HEK293T (cell line): ENCODE measurements around the gene SSH2.

Source experiments
- CTCF ChIA-PET: fragments of 350-600 bp; formaldehyde crosslinking; extraction: SDS; loops from one replicate; lab custom pipeline; 2021; ENCODE audit warnings: antibody characterized with exemption, inconsistent platforms; lab: Yijun Ruan, JAX
- POLR2A ChIA-PET: fragments of 350-600 bp; formaldehyde crosslinking; extraction: SDS; loops from one replicate; lab custom pipeline; 2020; ENCODE audit warnings: antibody characterized with exemption, inconsistent platforms; lab: Yijun Ruan, JAX
- DNase-seq: peaks from one replicate; pipeline ENCODE4 v3.0.0; 2012; ENCODE audit warnings: mixed read lengths; ENCODE audit errors: extremely low spot score
- ARNT ChIP-seq: fragments of 450-650 bp; IDR thresholded peaks from 2 replicates; pipeline ENCODE4 v1.6.1; 2017; ENCODE audit warnings: mild to moderate bottlenecking
- BHLHE40 ChIP-seq: fragments of 450-650 bp; IDR thresholded peaks from 2 replicates; pipeline ENCODE4 v1.6.1; 2016; ENCODE audit warnings: mild to moderate bottlenecking, moderate library complexity, borderline replicate concordance
- CTBP1 ChIP-seq: fragments of 450-650 bp; IDR thresholded peaks from 2 replicates; pipeline ENCODE4 v1.6.1; 2016; ENCODE audit warnings: borderline replicate concordance
- ELF4 ChIP-seq: fragments of 450-650 bp; IDR thresholded peaks from 2 replicates; pipeline ENCODE4 v1.6.1; 2017; ENCODE audit warnings: antibody characterized with exemption
- FOXA1 ChIP-seq: fragments of 450-650 bp; IDR thresholded peaks from 2 replicates; pipeline ENCODE4 v1.6.1; 2016; ENCODE audit warnings: mild to moderate bottlenecking
- FOXK2 ChIP-seq: fragments of 450-650 bp; IDR thresholded peaks from 2 replicates; pipeline ENCODE4 v1.6.1; 2016; ENCODE audit warnings: mild to moderate bottlenecking
- FOXM1 ChIP-seq: fragments of 450-650 bp; IDR thresholded peaks from 2 replicates; pipeline ENCODE4 v1.6.1; 2017; ENCODE audit warnings: mild to moderate bottlenecking, borderline replicate concordance
- HDGF ChIP-seq: fragments of 450-650 bp; IDR thresholded peaks from 2 replicates; pipeline ENCODE4 v1.6.1; 2017; ENCODE audit warnings: antibody characterized with exemption, borderline replicate concordance
- L3MBTL2 ChIP-seq: fragments of 450-650 bp; conservative IDR thresholded peaks from 2 replicates; pipeline ENCODE4 v1.6.1; 2016; ENCODE audit warnings: mild to moderate bottlenecking
- LEF1 ChIP-seq: fragments of 450-650 bp; IDR thresholded peaks from 2 replicates; pipeline ENCODE4 v1.6.1; 2017; ENCODE audit warnings: mild to moderate bottlenecking, borderline replicate concordance
- NFRKB ChIP-seq: fragments of 450-650 bp; IDR thresholded peaks from 2 replicates; pipeline ENCODE4 v1.6.1; 2016; ENCODE audit warnings: mild to moderate bottlenecking, moderate library complexity
- SP1 ChIP-seq: fragments of 450-650 bp; IDR thresholded peaks from 2 replicates; pipeline ENCODE4 v1.6.1; 2017
- SUZ12 ChIP-seq: fragments of 450-650 bp; IDR thresholded peaks from 2 replicates; pipeline ENCODE4 v1.6.1; 2016; ENCODE audit warnings: mild to moderate bottlenecking
- TARDBP ChIP-seq: fragments of 450-650 bp; IDR thresholded peaks from 2 replicates; pipeline ENCODE4 v1.6.1; 2016
- ZNF384 ChIP-seq: fragments of 450-650 bp; IDR thresholded peaks from 2 replicates; pipeline ENCODE4 v1.6.1; 2016
- TF ChIP-seq, protein P1 (sequence below): fragments of 450-650 bp; IDR thresholded peaks from 2 replicates; pipeline ENCODE4 v1.6.1; 2016

The SSH2 gene

DNA sequence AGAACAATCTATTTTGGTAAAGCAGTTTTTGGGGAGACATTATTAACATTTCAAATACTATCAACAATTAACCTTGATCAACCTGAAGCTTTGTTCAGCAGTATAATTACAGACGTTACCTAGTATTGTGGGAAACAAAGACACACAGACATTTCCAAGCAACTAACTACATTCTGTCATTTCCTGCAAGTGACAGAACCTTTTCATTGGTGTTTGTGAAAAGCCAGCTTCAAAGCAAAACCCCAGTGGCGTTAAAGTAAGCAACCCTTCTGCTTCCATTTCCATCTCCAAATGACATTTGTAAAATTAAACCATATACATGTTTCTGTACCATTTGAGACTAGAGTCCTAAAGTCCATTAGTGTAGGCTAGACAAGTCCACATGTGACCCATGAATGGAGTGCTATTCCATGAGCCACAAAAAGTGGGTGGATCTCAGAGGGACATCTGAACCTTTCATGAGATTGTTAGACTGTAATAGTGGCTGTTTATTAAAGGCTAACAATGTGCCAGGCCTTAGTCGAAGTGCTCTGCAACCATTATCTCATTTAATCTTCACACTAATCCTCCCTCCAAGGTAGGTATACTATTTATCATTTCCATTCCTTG, 101.2 kb downstream of the SSH2 start:
- CTCF ChIA-PET = no interaction called here
- TF ChIP-seq, protein P1, sequence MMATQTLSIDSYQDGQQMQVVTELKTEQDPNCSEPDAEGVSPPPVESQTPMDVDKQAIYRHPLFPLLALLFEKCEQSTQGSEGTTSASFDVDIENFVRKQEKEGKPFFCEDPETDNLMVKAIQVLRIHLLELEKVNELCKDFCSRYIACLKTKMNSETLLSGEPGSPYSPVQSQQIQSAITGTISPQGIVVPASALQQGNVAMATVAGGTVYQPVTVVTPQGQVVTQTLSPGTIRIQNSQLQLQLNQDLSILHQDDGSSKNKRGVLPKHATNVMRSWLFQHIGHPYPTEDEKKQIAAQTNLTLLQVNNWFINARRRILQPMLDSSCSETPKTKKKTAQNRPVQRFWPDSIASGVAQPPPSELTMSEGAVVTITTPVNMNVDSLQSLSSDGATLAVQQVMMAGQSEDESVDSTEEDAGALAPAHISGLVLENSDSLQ = no peak
- no peak for TF ChIP-seq HDGF
- TF ChIP-seq TARDBP = no peak
- no peak for TF ChIP-seq FOXK2
- no peak for TF ChIP-seq ELF4
- TF ChIP-seq NFRKB = no peak
- TF ChIP-seq CTBP1 = no peak
- no peak for TF ChIP-seq L3MBTL2
- no peak for TF ChIP-seq BHLHE40
- no peak for TF ChIP-seq LEF1
- no peak for TF ChIP-seq FOXA1
- no peak for TF ChIP-seq SUZ12
- TF ChIP-seq SP1 = no peak
- no peak for DNase-seq
- POLR2A ChIA-PET = no interaction called here

DNA sequence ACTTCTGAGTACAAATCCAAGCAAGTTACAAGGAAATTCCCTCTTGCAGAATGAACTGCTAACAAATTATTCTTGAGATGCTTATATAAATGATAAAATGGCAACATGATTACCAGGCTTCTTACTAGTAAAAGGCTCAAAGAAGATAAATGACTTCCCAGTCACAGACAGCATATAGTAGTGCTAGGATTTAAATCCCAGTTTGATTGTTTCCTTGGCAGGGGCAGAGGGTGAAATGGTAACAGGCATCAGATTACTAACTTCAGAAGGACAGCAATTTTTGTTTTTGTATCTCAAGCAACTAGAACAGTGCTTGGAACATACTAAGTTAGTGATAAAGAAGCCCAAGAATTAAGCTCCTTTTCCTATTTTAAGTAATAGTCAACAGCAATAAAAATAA, 102.8 kb downstream of the SSH2 start:
- CTCF ChIA-PET = no interaction called here
- DNase-seq = no peak
- POLR2A ChIA-PET = no interaction called here
- TF ChIP-seq, protein P1 = peak; percentile 53
- no peak for TF ChIP-seq ARNT
- TF ChIP-seq LEF1 = no peak
- no peak for TF ChIP-seq SUZ12

DNA sequence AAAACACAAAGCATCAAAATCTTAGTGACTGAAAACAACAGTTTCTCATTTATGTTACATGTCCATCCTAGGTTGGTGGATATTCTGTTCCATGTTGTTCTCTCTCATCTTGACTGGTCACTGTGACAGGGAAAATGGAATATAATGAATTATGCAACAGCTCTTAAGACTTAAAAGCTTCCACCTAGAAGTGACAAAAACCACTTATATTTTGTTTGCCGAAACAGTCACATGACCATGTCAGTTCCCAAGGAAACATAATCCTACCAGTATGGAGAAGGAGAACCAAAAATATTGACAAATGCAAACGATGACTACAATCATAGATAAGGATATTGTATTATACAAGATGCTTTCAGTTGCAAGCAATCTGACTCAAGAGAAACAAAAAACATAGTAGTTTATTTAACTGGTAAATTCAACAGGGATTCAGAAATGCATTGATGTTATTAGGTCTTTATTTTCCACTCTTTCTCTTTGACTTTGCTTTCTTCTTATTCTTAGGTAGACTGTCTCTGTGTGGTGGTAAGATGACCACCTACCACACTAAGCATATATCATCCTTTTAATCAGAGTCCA, 103.8 kb downstream of the SSH2 start:
- ChIA-PET CTCF (interaction anchor here (1.3 kb wide), 1 partner anchor 18 kb away, joined by 7 read pairs; no protein-coding TSS in a partner anchor), POLR2A (no interaction called here)
- TF ChIP-seq ZNF384 (no peak), TARDBP (no peak), ELF4 (no peak), SUZ12 (no peak), SP1 (no peak), BHLHE40 (no peak), FOXM1 (no peak), CTBP1 (no peak), ARNT (no peak)
- TF ChIP-seq, protein P1 = no peak
- DNase-seq = no peak

DNA sequence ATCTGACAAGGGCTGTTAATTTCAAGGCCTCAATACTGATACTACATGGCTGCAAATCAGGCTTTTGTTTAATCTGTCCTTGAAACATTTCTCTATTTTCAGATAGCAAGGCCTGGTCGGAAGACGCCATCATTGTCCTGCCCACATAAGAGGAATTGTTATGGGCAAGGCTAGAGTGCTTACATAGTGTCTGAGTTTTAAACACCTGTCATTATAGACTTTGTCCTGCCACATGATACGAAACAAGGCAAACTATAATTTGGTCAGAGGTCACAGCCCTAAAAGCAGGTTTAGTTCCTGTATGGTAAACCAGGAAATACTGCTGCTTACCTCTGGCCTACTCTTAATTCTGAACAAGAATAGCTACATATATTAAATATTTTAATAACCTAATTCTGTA, 104.4 kb downstream of the SSH2 start:
- ChIA-PET POLR2A (no interaction called here), CTCF (interaction anchor here (1.3 kb wide), 1 partner anchor 18 kb away, joined by 7 read pairs; no protein-coding TSS in a partner anchor)
- no peak for DNase-seq
- TF ChIP-seq FOXM1 = no peak
- TF ChIP-seq ARNT = no peak
- TF ChIP-seq BHLHE40 = no peak
- no peak for TF ChIP-seq ZNF384
- no peak for TF ChIP-seq ELF4
- no peak for TF ChIP-seq FOXK2
- TF ChIP-seq HDGF = no peak

DNA sequence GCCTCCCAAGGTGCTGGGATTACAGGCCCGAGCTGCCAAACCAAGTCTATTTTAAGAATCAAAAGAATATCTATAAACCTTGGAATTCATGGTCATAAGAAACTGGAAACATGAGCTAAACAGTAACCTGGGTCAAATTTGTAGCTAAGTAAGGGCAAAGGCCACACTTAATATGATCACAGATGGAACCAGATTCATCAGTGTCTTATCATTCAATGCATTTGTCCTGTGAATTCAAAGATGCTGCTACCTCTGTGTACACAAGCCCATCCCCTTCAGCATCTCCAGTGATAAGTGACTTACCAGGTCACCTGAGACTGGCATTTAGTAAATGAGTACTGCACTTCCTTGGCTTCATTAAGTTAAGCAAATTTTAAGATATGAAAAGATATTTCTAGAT, 108.1 kb downstream of the SSH2 start:
- CTCF ChIA-PET = interaction anchor here (1.3 kb wide), 1 partner anchor 109 kb away, joined by 3 read pairs; no protein-coding TSS in a partner anchor

DNA sequence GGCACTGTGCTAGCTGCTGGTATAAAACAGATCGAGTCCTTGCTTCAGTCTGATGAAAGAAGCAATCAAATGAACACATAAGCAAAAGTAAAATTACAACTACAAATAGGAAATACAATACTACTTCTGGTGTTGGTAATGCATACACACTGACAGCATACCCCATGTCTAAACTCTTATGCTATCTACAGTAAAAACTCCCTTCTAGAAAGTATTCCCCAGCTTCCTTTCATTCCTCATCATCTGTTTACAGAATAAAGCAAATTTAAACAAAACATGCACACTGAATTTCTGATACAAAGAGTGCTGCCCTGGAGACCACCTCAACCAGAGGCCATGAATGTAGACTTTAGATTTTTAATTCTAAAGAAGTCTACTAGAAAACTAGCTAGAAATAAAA, 109.6 kb downstream of the SSH2 start:
- ChIA-PET POLR2A (no interaction called here), CTCF (interaction anchor here (0.7 to 1.0 kb wide), 2 partner anchors 13 to 450 kb away, joined by 3 read pairs; no protein-coding TSS in a partner anchor)
- TF ChIP-seq BHLHE40 (no peak), HDGF (no peak), ZNF384 (no peak), FOXM1 (no peak), SUZ12 (no peak), NFRKB (no peak), TARDBP (no peak), CTBP1 (no peak), ELF4 (no peak), FOXA1 (no peak), LEF1 (no peak), L3MBTL2 (no peak), FOXK2 (no peak), ARNT (no peak), SP1 (no peak)
- TF ChIP-seq, protein P1 = no peak
- no peak for DNase-seq

More for the DNA sequence above, 108.1 kb downstream of the SSH2 start:
- no peak for DNase-seq
- TF ChIP-seq L3MBTL2 (no peak), BHLHE40 (no peak)
- POLR2A ChIA-PET = no interaction called here
